GM19438 (cell line): ENCODE data around the gene COQ4.
A peak's percentile ranks its signal among the peaks of the same experiment; 100 is the strongest.

Experiments used
- ATAC-seq: cut with Tn5 transposase; IDR thresholded peaks from one replicate; pipeline ENCODE4 v1.9.1; 2021; ENCODE audit warnings: low read depth; ENCODE audit not compliant: unreplicated experiment

The COQ4 gene

DNA sequence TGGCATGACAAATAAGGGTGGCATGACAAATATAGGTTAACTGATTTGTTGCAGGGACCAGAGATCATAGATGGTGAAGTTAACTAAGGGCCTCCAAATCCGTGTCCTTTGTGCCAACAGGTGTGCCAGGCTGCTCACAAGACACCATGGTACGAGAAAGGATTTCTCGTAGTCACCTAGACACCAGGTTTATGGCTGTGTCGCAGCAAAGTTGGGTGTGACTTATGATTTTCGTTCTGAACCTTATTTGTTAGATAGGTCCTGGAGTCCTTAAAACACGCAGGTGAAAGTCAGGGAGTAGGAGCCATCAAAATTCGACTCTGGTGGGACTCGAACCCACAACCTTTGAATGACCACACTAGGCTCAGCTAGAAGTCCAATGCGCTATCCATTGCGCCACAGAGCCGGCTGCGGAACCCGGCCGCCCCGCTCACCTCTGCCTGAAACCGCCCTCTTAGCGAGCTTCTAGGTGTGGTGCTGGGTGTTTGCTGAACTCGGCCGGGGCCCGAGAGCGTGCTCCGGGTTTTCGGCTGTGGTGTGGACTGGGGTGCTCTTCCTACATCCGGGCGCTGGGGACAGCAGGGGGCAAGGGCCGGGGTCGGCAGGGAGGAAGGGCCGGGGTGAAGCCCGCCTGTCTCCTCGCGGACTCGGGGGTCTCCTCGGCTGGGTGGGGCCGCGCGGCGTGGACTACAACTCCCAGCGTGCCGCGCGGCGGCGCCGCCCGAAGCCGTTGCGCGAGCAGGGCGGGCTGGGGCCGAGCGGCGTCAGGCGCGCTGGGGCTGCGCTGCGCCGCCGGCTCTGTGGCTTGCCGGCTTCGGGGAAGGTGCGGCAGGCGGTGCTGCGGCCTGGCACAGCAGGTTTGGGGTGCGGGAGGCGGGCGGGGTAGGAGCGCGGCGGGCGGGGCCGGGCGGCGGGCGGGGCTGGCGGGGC is 17.4 kb downstream of the COQ4 start, which contains the start of gene SLC27A4:
TSS of gene SLC27A4 (plus strand) at position 767 of the 930 bp plus-strand sequence. CDS start 2,606 bp downstream, outside the sequence.
- ATAC-seq = peak; percentile 79

DNA sequence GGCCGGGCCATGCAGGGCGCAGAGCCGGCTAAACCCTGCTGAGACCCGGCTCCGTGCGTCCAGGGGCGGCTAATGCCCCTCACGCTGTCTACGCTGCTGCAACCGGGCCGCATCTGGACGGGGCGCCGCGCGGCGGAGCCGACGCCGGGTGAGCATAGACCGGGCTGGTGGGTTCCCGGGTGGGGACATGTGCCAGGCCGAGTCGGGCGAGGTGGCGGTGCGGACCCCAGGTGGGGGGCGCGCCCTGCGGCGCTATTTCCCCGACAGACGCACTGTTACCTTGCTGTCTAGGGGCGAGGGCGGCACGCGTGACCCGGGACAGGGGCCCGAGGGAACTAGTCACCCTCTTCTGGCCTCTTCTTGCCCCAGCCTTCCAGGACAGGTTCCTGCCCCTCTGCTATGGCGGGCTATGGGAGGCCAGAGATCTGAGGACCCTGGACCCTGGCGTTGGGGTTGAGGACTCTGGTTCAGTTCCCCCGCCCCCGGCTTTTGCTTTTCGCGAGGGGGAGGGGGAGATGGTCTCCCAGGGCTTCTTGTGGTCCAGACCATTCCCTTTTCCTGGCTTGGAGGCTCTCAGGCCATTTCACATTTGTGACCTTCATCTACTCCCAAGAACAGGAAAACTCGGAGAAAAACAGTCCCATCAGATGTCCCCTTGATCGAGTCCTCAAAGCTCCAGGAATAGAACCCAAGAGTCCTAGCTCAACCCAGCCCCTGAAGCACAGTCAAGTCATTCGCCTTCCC is 18.2 kb downstream of the COQ4 start:
- peak; percentile 28 for ATAC-seq

GRCh38 chr9:128341435-128341849 is 18.8 kb downstream of the COQ4 start:
- no peak for ATAC-seq

GRCh38 chr9:128342971-128343680 is 20.5 kb downstream of the COQ4 start:
- ATAC-seq = no peak

DNA sequence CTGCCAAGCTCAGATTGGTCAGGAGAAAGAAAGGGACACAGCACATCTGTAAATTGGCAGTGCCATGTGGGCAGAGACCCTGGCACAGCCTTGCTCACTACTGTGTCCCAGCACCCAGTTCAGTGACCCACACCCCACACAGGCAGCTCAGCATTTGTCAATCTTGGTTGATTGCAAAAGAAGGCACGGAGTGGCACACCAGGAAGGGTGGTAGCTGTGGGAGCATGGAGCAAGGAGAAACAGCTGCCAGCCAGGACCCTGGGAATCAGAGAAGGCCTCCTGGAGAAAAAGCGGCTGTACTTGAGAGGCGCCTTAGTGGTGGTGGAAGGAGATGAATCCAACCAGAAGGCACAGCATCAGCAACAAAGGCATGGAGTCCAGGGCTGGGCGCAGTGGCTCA is 21.2 kb downstream of the COQ4 start:
- ATAC-seq = no peak

DNA sequence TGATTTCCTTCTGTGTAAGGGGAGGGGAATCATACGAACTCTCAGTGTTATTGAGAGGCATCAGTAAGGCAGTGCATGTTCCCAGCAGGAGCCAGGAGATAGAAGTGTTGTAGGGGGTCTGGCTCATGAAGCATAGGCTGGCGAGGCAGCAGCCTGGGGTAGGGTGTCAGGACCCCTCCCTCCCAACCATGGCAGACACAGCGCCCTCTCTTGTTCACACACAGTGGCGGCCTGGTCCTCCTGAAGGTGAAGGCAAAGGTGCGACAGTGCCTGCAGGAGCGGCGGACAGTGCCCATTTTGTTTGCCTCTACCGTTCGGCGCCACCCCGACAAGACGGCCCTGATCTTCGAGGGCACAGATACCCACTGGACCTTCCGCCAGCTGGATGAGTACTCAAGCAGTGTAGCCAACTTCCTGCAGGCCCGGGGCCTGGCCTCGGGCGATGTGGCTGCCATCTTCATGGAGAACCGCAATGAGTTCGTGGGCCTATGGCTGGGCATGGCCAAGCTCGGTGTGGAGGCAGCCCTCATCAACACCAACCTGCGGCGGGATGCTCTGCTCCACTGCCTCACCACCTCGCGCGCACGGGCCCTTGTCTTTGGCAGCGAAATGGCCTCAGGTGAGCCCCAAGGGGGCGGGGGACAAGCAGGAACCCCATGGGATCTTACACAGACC is 22.4 kb downstream of the COQ4 start:
- ATAC-seq = no peak

- no peak for ATAC-seq
These were observed 26.5 kb downstream of the COQ4 start for GRCh38 chr9:128349125-128349524.

DNA sequence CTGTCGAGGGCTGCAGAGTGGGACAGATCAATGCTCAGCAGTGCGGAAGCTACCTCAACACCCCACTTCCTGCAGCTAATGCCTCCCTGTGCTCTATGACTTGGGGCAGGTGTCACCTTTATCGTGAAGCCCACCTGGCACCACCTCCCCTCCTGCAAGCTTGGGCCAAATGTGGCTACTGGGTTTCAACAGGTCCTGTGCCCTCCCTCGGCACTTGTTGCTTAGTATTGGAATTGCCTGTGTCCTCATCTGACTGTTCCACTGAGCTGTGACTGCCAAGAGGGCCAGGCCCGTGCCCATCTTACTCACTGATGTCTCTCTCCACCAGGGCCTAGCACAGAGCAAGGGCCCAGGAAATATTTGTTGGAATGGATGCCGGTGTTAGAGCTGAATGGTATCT is 27.1 kb downstream of the COQ4 start:
- no peak for ATAC-seq

- no peak for ATAC-seq
These were observed 32.8 kb downstream of the COQ4 start for GRCh38 chr9:128355451-128355850.

DNA sequence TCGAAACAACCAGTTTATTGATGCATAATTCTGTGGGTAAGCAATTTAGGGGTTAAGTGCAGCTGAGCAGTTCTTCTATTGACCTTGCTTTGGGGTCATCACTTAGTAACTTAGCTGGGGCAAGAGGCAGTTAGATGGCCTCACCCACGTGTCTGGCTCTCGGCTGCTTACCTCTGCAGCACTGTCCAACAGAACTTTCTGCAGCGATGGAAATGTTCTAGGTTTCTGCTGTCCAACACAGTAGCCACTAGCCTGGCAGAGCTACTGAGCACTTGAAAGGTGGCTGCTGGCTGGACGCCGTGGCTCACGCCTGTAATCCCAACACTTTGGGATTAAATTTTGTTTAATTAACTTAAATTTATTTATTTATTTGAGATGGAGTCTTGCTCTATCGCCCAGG is 35.5 kb downstream of the COQ4 start:
- ATAC-seq = no peak

- ATAC-seq = no peak
These were observed 36.2 kb downstream of the COQ4 start for GRCh38 chr9:128358861-128359260.

DNA sequence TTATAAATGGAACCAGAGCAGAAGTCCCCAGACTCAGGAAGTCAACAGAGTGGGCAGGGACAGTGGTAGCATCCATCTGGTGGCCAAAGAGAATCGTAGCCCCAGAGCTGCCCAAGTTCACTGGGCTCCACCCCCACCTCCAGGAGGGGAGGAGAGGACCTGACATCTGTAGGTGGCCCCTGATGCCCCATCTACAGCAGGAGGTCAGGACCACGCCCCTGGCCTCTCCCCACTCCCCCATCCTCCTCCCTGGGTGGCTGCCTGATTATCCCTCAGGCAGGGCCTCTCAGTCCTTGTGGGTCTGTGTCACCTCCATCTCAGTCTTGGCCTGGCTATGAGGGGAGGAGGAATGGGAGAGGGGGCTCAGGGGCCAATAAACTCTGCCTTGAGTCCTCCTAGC is 38.2 kb downstream of the COQ4 start:
- ATAC-seq = no peak

DNA sequence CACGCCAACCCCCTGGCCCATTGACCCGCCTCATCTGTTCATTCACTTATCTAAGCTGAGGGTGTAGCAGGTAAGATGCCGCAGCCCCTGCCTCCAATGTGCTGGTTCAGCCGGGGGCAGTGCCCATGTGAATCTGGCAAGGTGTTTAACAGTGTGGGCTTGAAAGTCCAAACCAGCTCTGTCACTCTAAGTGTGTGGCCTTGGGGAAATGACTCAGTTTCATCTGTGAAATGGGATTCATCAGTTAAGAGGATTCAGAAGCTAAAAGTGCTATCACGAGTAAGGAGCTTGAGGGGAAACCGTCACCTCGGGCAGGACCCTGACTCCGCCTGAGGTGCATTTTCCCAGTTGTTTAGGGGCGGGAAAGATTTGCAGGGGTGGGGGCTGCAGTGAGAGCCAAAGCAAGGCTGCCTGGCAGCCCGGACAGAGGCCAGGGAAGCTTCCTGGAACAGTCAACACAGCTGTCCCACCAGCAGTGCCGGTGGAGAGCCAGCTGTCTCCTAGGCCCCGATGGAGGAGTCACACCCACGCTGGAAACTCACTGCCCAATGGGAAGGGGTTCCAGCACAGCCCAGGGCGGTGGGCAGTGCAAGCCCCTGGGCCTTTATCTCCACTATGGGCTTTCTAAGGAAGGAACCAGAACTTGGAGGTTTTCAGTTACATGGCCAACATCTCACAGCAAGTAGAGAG is 38.8 kb downstream of the COQ4 start:
- no peak for ATAC-seq

GRCh38 chr9:128361986-128362646 is 39.5 kb downstream of the COQ4 start:
- peak; percentile 71 for ATAC-seq

DNA sequence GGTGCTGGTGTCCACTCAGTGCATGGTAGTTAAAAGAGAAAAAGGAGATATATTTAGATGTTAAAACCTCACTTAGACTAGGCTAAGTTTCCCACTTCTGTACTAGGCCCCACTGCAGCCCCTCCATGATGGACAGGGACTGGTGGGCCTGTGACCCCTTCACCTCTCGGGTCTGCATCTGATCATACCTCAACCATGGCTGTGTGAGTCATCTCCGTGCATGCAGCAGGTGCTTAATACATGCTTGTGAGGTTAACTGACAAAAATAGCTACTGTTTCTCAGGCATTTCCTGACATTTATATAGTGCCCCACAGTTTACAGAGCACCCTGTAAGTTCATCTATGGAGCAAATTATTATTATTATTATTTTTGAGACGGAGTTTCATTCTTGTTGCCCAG is 40.1 kb downstream of the COQ4 start:
- ATAC-seq = no peak

GRCh38 chr9:128365525-128365924 is 42.9 kb downstream of the COQ4 start:
- no peak for ATAC-seq

DNA sequence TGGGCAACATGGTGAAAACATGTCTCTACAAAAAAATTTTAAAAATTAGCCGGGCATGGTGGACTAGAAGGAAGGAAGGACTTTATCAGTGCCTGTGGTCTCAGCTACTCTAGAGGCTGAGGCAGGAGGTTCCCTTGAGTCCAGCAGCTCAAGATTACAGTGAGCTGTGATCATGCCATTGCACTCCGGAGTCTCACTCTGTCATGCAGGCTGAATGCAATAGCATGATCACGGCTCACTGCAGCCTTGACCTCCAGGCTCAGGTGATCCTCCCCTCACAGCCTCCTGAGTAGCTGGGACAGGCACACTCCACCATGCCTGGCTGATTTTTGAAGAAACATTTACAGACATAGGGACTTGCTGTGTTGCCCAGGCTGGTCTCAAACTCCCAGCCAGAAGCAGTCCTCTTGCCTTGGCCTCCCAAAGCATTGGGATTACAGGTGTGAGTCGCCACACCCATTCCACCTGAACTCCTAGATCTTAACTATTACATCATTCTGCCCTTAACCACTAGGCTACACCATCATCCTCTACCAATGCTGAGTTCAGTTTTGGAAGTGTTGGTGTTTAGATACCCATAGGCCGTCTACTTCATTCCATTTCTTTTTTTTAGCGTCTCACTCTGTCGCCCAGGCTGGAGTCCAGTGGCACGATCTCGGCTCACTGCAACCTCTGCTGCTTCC is 46.5 kb downstream of the COQ4 start:
- ATAC-seq = no peak

DNA sequence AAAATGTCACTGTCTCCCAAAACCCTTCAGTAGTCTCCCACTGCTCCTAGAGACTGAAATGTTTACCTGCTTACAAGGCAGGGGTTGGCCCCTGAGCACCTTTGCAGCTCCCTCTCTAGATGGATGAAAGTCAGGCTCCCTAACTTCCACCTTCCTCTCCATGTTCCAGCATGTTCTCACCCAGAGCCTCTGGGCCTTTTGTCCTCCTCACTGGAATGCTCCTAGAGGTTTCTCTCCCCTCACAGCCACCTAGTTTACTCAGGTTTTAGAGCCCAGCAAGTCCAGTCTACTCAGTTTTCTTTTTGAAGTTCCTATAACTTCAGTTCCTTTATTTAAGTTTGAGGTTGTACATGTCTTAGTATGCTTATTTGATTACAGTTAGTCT is 47.7 kb downstream of the COQ4 start:
- ATAC-seq = no peak
